ENCODE measurements around the gene BTAF1.
"Not testable (repeated sequence)": the region's sequence is repeated elsewhere in the genome, so short reads cannot be mapped to it uniquely, and the experiment has no call there.

The BTAF1 gene

DNA sequence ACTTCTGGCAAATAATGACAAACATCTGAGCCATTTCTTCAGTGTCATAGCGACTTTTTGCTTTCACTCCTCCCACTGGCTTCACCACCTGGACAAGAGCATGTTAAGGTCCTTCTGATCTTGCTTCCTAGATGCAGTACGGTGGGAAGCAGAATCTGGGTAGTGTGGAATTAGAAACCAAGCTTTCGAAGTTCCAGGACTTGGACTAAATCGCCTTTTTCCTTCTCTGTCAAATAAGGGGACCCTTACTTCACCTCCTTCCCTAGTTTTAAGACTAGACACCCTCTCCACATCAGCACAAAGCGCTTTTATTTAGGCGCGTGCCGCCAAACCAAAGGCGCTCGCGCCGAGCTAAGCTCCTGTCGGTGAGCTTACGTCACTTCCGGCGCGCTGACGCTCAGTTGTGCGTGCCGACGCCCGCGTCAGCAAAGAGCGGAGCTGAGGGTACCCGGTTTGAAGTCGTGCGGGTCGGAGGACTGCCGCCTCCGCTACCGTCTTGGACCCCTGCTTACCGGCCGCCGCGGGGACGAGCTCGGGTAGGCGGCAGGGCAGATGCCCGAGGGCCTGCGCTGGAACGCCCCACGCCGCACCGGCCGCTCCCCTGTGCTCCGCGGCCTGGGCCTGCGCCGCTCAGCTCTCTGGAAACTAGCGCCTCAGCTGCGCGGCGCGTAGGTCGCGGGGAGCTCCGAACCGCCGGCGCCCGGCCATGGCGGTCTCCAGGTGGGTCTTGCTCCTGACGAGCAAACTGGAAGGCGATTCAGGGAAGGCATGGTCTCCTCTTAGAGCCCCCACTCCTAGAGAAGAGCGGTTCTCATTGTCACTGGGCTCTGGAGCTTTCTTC is at the start of gene BTAF1:
BTAF1 (plus strand) TSS at position 400 of the 841 bp plus-strand sequence; CDS start at position 707, 307 bp downstream.
- in situ Hi-C loops (cut with MboI; ENCODE audit: low sequenced_read_pairs): no loop called here

- in situ Hi-C loops (cut with MboI; ENCODE audit: low sequenced_read_pairs): no loop called here
Observed at GRCh38 chr10:91875156-91875555, 48.4 kb upstream of the BTAF1 start.

DNA sequence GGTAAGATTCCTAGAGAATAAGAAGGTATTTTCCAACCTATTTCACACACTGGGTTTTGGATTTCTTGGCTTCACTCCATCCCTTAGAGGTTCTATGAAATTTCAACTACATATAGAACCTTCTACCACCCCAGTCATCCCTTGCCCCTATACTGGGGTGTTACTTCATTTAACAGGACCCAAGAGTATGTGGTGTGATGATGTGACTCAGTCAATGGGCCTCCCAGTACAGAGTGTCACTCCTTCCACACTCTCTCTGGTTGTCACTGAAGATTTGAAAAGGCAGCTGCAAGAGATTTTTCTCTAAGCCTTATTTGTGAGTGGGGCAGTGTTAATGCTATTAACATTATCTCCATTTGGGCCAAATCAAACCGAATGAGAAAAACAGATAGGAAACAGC is 47.8 kb upstream of the BTAF1 start:
- in situ Hi-C loops (cut with MboI; ENCODE audit: low sequenced_read_pairs): no loop called here

DNA sequence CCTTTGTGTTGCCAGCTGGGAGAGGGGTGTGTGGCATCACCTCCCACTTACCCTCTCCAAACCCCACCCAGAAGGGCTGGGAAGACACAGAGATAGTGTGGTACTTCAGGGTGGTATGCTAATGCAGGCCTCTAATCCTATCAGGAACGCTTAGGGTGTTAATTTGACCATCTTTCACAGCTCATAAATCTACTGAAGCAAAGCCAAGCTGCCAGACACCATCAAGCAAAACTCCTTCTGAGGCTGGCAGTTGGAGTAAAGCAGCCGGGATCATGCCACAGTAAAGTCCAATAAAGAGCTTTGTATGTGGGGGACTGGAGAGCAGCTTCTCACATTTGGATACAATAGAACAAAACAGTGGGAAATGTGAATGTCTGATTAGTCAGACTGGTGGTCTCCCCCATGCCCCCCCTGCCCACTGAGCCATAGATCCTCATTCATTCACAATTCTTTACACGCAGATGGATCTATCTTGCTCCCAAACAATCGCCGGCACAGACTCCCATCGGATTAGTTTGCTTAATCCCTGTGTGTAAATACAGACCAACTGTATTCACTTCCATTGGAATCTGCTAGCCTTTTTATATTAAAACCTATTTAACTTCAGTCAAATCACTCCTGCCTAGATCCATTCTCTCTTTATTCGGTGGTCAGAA is 43.9 kb upstream of the BTAF1 start:
- in situ Hi-C loops (cut with MboI; ENCODE audit: low sequenced_read_pairs): no loop called here

DNA sequence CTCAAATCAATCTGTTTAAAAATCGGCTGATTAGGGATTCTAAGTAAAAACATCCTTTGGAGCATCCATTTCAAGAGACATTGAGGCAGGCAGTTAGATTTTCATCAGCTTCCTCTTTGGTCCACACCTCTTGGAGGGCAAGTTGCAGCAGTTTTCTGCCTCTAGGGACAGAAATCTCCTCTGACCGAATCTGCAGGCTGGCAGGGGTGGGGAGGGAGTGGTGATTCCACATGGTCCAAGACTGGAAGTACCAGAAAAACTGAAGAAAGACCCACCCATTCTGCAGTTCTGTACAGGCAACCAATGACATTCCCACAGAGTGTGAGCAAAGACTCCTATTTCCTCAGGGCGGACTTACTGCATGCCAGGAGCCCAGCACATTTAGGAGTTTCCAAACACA is 43.3 kb upstream of the BTAF1 start:
- in situ Hi-C loops (cut with MboI; ENCODE audit: low sequenced_read_pairs): no loop called here

DNA sequence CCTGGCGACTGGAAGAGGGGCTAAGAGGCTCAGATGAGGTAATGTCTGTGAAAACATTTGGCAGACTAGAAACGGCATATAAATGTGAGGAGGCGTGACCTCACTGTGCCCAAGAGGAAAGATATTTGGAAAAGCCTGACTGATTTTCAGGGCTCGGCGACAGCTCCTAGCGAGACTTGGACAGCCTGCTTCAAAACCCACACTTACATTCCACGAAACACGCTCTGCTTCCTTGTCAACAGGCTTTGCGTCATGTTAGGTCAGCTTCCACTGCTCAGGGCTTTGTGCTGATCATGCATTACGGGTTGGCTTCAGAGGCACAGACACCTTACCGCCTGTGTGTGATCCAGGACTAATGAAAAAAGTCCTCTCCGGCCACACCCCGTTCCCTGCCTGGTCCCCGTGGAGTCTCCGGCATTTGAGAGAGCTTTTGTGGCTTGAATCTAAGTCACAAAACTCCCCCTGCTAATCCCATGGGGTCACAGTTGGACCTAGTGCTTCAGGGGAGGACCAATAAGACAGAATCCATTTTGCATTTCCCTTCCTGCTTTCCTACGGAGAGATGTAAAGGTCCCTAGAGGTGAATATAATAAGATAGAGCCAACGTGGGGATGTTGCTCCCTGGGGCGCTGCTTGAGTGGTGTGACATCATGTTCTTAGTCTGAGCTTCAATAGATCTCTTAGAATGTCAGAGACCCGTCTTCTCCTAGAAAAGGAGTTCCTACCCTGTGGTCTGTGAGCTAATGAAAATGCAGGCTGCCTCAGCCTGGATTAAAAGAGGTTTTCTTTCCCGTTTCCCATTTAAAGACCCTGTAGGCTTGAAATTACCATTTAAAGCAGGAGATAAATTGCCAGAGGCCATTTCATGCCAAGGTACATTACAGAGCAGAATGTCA is 39.8 kb upstream of the BTAF1 start:
- in situ Hi-C loops (cut with MboI; ENCODE audit: low sequenced_read_pairs): no loop called here

DNA sequence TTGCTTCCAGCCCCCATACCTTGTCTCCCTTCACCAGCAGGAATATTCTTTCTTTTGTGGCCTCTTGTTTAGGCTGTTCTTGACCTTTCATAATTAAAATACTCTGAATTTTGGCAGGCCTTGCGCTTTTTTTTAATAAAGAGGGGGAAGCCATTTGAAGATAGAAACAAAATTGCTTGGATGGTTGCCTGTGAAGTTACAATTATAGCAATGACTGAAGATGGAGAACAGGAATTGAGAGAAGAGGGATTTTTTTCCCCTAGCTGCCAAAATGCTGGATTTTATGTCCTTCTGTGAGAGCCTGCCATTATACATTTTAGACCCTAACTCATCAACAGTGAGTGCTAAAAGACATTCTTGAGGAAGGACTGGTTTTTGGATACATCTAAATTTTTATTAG is 39.0 kb upstream of the BTAF1 start:
- in situ Hi-C loops (cut with MboI; ENCODE audit: low sequenced_read_pairs): no loop called here

DNA sequence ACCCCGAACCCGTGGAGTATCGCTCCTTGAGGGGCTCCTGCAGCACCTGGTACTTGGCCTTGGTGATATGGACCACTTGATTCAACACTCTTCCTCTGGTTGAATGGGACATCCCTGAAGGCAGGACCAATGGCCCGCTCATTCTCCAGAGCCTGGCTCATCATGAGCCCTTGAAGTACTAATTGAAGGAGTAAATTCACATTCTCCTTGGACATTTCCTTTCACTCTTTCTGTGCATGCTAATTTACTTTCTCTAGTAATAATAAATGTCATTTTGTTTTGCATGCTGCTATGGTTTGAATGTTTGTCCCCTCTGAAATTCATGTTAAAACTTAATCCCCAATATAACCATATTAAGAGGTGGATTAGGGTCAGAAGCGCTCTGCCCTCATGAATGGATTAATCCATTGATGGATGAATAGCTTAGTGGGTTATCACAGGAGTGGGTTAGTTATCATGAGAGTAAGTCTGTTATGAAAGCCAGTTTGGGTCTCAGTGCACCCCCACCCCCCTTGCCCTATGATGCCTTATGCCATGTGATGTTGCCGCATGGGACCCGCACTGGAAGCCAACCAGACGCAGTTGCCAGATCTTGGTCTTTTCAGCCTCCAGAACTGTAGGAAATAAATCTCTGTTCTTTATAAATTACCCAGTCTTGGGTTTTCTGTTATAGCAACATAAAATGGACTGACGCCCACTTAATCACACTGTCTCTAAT is 38.0 kb upstream of the BTAF1 start:
- in situ Hi-C loops (cut with MboI; ENCODE audit: low sequenced_read_pairs): no loop called here

DNA sequence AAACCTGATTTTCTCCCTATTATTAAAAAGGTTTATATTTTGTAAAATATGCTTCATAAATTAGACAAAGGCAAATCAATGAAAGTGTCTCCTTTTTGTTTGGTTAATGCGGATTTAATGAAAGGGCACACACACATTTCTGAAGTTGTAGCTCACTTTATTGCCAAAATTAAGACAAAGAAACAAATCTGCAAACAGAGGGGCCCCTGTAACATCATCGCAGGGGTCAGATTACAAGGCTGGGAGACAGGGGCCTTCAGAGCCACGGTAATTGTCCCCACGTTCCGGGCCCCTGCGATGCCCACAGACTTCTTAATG is 36.7 kb upstream of the BTAF1 start:
- in situ Hi-C loops (cut with MboI; ENCODE audit: low sequenced_read_pairs): no loop called here

- in situ Hi-C loops (cut with MboI; ENCODE audit: low sequenced_read_pairs): no loop called here
Observed at GRCh38 chr10:91887272-91888076, 36.1 kb upstream of the BTAF1 start.

DNA sequence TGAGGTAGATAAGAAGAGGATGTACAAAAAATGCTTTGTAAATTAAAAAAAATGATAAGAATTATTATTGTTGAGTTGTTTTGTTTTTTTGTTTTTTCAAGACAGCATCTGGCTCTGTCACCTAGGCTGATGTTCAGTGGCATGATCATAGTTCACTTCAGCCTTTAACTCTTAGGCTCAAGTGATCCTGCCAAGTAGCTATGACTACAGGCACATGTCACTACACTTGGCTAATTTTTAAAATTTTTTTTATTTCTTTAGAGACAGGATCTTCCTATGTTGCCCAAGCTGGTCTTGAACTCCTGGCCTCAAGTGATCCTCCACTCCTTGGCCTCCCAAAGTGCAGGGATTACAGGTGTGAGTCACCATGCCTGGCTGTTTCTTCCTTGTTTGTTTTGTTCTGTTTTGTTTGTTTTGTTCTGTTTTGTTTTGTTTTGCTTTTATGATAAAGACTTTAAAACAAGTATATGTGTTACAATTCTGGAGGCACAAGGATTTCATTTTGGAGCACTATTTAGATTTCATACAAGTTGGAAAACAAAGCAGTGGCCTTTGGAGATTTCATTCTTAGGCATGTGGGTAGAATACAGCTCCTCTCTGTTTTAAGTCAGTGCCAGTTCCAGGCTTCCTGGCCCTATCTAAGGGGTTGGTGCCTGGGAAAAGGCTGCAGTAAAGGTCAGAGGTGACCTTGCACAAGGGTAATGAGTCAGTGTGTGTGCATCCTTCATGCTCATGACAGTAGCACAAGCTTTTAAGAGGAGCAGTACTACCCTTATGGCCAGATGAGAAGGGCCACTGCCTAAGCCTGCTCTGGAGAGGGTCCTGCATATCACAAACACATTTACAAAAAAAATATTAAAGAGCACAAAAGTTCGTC is 32.2 kb upstream of the BTAF1 start:
- in situ Hi-C loops (cut with MboI; ENCODE audit: low sequenced_read_pairs): no loop called here

DNA sequence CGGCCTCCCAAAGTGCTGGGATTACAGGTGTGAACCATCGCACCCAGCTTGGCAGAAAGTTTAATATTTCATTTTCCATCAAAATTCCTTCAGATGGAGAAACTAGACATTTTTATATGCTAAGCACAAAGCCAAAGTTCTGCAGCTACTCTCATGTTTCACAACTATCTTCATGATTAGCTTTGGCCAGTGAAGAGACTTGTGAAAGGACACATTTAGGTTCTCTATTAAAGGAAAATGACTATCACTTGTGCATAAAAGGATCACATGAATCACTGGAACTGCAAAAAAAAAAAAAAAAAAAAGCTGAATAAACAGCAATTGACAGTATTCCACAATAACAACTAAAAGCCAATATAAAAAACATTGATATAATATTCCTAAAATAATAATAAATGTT is 30.5 kb upstream of the BTAF1 start:
- in situ Hi-C loops (cut with MboI; ENCODE audit: low sequenced_read_pairs): no loop called here

GRCh38 chr10:91894261-91894685 is 29.3 kb upstream of the BTAF1 start:
- in situ Hi-C loops (cut with MboI; ENCODE audit: low sequenced_read_pairs): not testable (repeated sequence)

DNA sequence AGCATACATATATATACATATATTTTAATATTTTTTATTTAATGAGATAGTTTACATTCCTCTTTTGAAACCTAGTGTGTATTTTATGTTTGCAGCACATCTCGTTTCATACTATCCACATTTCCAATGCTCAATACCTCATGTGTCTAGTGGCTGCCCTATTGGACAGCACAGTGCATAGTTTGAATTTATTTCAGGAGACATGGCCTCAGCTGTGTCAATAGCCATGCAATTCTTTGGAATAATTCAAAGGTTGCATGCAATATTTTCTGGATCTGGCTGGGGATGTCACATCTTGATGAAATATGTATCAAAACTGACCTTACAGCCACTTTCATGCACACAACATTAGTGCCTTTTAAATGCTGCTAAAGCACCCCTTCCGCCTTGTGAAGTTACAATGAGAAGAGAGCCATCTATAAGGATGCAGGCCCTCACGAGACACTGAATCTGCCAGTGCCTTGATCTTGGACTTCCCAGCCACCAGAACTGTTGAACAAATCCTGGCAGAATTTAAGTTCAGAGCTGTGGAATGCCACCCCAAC is 27.3 kb upstream of the BTAF1 start:
- in situ Hi-C loops (cut with MboI; ENCODE audit: low sequenced_read_pairs): no loop called here

- in situ Hi-C loops (cut with MboI; ENCODE audit: low sequenced_read_pairs): no loop called here
Observed at GRCh38 chr10:91897421-91897820, 26.1 kb upstream of the BTAF1 start.

DNA sequence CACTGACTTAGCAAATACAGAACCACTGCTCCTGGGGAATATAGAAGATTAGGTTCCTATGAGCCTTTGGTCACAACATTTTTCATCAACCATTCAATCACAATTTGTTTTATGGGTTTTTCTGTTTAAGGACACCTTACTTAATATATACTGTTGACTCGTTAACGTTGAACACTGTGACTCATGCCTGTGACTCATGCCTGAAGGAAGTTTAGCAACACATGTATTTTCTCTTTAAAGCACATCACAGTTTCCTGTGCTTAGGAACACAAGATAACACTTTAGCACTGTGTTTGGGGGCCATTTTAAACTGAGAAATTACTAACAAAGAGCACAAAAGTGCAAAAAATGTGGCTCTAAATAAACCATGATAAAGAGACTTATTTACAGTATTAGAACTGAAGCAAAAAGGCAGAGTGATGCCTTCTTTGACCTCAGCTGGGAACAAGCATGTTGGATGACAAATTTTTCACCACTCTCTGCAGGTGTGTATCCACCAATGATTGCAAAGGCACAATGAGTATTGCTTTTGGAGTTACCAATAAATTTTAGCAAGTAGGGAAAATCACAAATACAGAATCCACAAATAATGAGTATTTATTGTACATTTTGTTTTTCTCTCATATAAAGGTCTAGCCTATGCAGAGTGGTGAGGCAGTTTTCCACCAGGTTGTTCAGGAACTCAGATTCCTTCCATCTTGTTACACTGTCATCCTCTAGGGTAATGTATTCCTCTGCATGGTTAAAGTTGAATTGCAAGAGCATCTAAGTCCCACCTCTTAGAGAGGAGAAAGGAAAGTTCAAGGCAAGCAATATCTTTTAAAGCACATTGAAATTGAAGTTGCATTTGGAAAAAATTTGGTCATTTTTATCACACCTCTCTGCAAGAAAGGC is 21.5 kb upstream of the BTAF1 start:
- in situ Hi-C loops (cut with MboI; ENCODE audit: low sequenced_read_pairs): no loop called here

GRCh38 chr10:91907033-91907594 is 16.5 kb upstream of the BTAF1 start:
- in situ Hi-C loops (cut with MboI; ENCODE audit: low sequenced_read_pairs): no loop called here
